ENCODE measurements around the gene DENND1A. TPM values are rescaled to one million over a fixed set of nuclear protein-coding genes. Genes with fewer than 3 reads are reported as not detected.

The DENND1A gene
- total and polyA plus RNA-seq, 2 donors from 2014 or later: 16.3 to 19.6 TPM

DNA sequence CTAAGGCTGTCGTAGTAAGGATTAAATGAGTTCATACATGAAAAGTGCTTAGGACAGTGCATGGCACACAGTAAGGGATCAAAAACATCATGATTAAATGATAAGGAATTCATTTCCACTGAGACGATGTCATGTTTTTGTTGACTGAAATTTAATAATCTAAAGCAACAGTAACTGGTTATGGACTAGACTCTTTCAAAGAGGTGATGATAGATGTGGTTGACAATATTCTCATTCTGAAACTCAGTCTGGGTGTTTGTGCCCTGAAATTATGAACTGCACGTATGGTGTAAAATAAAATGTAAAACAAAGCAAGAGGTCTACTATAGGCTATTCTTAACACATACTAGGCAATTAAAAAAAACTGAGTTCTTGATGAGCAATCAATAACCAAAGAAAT, 280.0 kb downstream of the DENND1A start:
- DNase-seq (no peak), FAIRE-seq (no peak)
- TF ChIP-seq, protein P1, sequence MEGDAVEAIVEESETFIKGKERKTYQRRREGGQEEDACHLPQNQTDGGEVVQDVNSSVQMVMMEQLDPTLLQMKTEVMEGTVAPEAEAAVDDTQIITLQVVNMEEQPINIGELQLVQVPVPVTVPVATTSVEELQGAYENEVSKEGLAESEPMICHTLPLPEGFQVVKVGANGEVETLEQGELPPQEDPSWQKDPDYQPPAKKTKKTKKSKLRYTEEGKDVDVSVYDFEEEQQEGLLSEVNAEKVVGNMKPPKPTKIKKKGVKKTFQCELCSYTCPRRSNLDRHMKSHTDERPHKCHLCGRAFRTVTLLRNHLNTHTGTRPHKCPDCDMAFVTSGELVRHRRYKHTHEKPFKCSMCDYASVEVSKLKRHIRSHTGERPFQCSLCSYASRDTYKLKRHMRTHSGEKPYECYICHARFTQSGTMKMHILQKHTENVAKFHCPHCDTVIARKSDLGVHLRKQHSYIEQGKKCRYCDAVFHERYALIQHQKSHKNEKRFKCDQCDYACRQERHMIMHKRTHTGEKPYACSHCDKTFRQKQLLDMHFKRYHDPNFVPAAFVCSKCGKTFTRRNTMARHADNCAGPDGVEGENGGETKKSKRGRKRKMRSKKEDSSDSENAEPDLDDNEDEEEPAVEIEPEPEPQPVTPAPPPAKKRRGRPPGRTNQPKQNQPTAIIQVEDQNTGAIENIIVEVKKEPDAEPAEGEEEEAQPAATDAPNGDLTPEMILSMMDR (IDR thresholded peaks at IDR 0.05; ENCODE audit: borderline replicate concordance, extremely low read depth, insufficient read depth): no peak
- Histone ChIP-seq H3K36me3 (ENCODE audit: control insufficient read depth in 2 of 3, insufficient read depth in 3 of 3, low read length in 3 of 3) (peaks cover 0 to 4% (median 0%) of the 10 kb centered on the region in 3 donors), H3K27ac (ENCODE audit: low read depth in 2 of 2, low read length in 2 of 2) (no peak overlapping the region), H3K4me3 (ENCODE audit: low read length in 3 of 3) (no peak overlapping the region), H3K27me3 (ENCODE audit: control insufficient read depth, insufficient read depth, low read length) (no peaks in the 10 kb centered on the region), H3K4me1 (ENCODE audit: control insufficient read depth in 2 of 3, insufficient read depth in 2 of 3, low read depth in 1 of 3, low read length in 3 of 3) (no peaks in the 10 kb centered on the region), H3K9me3 (ENCODE audit: control insufficient read depth in 2 of 3, insufficient read depth in 1 of 3, low read length in 3 of 3) (no peaks in the 10 kb centered on the region), H3K9ac (ENCODE audit: low read length in 3 of 3) (no peak overlapping the region)
- intact Hi-C loops (cut with DNase I): no loop called here

DNA sequence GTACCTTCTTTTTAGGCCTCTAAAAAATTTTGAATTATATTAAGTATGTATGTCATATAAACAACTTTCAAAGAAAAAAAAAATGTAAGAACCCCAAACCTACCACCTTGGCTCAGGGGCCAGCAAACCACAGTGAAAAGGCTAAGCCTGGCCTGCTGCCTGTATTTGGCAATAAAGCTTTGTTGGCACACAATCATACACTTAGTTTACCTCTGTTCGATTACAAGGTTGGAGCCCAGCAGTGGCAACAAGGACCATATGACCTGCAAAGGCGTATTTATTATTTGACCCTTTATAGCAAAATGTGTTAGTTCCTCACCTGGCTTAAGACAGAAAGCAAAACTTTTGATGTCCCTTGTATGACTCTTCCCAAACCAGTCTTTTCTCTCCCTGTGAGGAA, 282.8 kb downstream of the DENND1A start:
- Histone ChIP-seq H3K9me3 (ENCODE audit: control insufficient read depth in 2 of 3, insufficient read depth in 1 of 3, low read length in 3 of 3) (no peaks in the 10 kb centered on the region), H3K36me3 (ENCODE audit: control insufficient read depth in 2 of 3, insufficient read depth in 3 of 3, low read length in 3 of 3) (peaks cover 0 to 4% (median 0%) of the 10 kb centered on the region in 3 donors), H3K4me3 (ENCODE audit: low read length in 3 of 3) (no peak overlapping the region), H3K4me1 (ENCODE audit: control insufficient read depth in 2 of 3, insufficient read depth in 2 of 3, low read depth in 1 of 3, low read length in 3 of 3) (peaks cover 0 to 4% (median 0%) of the 10 kb centered on the region in 3 donors), H3K9ac (ENCODE audit: low read length in 3 of 3) (no peak overlapping the region), H3K27ac (ENCODE audit: low read depth in 2 of 2, low read length in 2 of 2) (no peak overlapping the region), H3K27me3 (ENCODE audit: control insufficient read depth, insufficient read depth, low read length) (no peaks in the 10 kb centered on the region)
- FAIRE-seq: no peak
- TF ChIP-seq, protein P1 (IDR thresholded peaks at IDR 0.05; ENCODE audit: borderline replicate concordance, extremely low read depth, insufficient read depth): no peak
- no peak for DNase-seq
- intact Hi-C loops (cut with DNase I): no loop called here

DNA sequence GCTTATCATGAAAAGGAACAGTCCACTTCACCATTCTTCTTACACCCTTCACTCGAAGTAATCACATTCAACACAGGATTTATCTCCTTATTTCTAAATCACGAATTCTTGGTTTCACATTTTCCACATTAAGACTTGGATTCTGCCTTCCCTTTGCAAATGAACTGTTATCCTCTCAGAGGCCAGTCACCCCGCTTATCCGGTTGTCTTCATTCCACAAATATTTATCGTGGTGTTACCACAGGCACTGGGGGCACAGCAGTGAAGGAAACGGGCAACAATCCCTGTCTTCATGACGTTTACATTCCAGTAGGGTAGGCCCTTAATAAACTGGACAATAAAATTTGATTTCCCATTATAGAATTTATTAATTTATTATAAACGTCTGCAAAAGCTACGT, 284.2 kb downstream of the DENND1A start:
- Histone ChIP-seq H3K9me3 (ENCODE audit: control insufficient read depth in 2 of 3, insufficient read depth in 1 of 3, low read length in 3 of 3) (no peaks in the 10 kb centered on the region), H3K27ac (ENCODE audit: low read depth in 2 of 2, low read length in 2 of 2) (no peak overlapping the region), H3K36me3 (ENCODE audit: control insufficient read depth in 2 of 3, insufficient read depth in 3 of 3, low read length in 3 of 3) (no peaks in the 10 kb centered on the region), H3K4me3 (ENCODE audit: low read length in 3 of 3) (no peak overlapping the region), H3K27me3 (ENCODE audit: control insufficient read depth, insufficient read depth, low read length) (no peaks in the 10 kb centered on the region), H3K4me1 (ENCODE audit: control insufficient read depth in 2 of 3, insufficient read depth in 2 of 3, low read depth in 1 of 3, low read length in 3 of 3) (peaks cover 0 to 4% (median 0%) of the 10 kb centered on the region in 3 donors), H3K9ac (ENCODE audit: low read length in 3 of 3) (no peak overlapping the region)
- intact Hi-C loops (cut with DNase I): no loop called here
- TF ChIP-seq, protein P1 (IDR thresholded peaks at IDR 0.05; ENCODE audit: borderline replicate concordance, extremely low read depth, insufficient read depth): no peak
- FAIRE-seq (no peak), DNase-seq (no peak)

DNA sequence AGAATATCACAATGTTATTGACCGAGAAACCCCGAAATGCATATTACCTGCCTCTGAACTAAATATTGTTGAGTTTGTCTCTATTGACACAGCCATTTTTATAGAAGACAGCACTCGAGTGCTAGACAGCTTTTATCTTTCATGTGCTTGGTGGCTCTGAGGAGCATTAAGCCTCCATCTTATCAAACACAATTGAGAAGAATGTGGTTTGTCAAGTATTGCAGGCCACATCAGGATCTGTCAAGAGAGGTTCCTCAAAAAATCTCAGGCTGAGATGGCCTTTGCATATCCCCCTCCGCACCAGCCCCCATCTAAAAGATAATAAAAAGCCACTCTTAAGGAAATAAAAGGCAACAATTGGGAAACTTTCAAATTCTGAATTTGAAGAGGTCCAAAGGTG, 284.8 kb downstream of the DENND1A start:
- intact Hi-C loops (cut with DNase I): no loop called here
- Histone ChIP-seq H3K27ac (ENCODE audit: low read depth in 2 of 2, low read length in 2 of 2) (no peak overlapping the region), H3K9ac (ENCODE audit: low read length in 3 of 3) (no peak overlapping the region), H3K9me3 (ENCODE audit: control insufficient read depth in 2 of 3, insufficient read depth in 1 of 3, low read length in 3 of 3) (no peaks in the 10 kb centered on the region), H3K36me3 (ENCODE audit: control insufficient read depth in 2 of 3, insufficient read depth in 3 of 3, low read length in 3 of 3) (no peaks in the 10 kb centered on the region), H3K4me1 (ENCODE audit: control insufficient read depth in 2 of 3, insufficient read depth in 2 of 3, low read depth in 1 of 3, low read length in 3 of 3) (peaks cover 0 to 4% (median 0%) of the 10 kb centered on the region in 3 donors), H3K27me3 (ENCODE audit: control insufficient read depth, insufficient read depth, low read length) (no peaks in the 10 kb centered on the region), H3K4me3 (ENCODE audit: low read length in 3 of 3) (no peak overlapping the region)
- FAIRE-seq: no peak
- DNase-seq: no peak
- TF ChIP-seq, protein P1 (IDR thresholded peaks at IDR 0.05; ENCODE audit: borderline replicate concordance, extremely low read depth, insufficient read depth): no peak

Data from kidney (tissue), 14 donors.